Activated CD8-positive, alpha-beta T cell treated with anti-CD3 and anti-CD28 coated beads, Interleukin-2, amount 10 ng/mL, durations not matched to agents 7 days and 5 days (primary cell): ENCODE results near the gene FN3KRP. TPM values are rescaled to one million over a fixed set of nuclear protein-coding genes. Genes with fewer than 3 reads are reported as not detected.

Experiments used
- ATAC-seq: fragments of 150-1000 bp; cut with Tn5 transposase; one replicate; pipeline ENCODE4 v1.10.0; 2021; ENCODE audit warnings: moderate library complexity
- CTCF ChIA-PET: fragments of 350-600 bp; sonication (Branson Sonifier 250); formaldehyde crosslinking; loops from one replicate; lab custom pipeline; 2021; ENCODE audit warnings: antibody characterized with exemption; lab: Charles Lee
- POLR2A ChIA-PET: fragments of 350-600 bp; sonication (Branson Sonifier 250); formaldehyde crosslinking; loops from one replicate; lab custom pipeline; 2021; ENCODE audit warnings: antibody characterized with exemption; lab: Charles Lee
- DNase-seq: peaks from one replicate; pipeline ENCODE4 v3.0.0-alpha.2; 2020
- H3K27ac Mint-ChIP-seq: one replicate; pipeline ENCODE4 v1.8.0; 2021; ENCODE audit warnings: mild to moderate bottlenecking, mixed read lengths
- H3K27me3 Mint-ChIP-seq: one replicate; pipeline ENCODE4 v1.8.0; 2021; ENCODE audit warnings: low read depth, mixed read lengths
- H3K36me3 Mint-ChIP-seq: one replicate; pipeline ENCODE4 v1.8.0; 2021; ENCODE audit warnings: low read depth, mixed read lengths
- H3K4me1 Mint-ChIP-seq: one replicate; pipeline ENCODE4 v1.8.0; 2021; ENCODE audit warnings: low read depth, mixed read lengths
- H3K4me3 Mint-ChIP-seq: one replicate; pipeline ENCODE4 v1.8.0; 2021; ENCODE audit warnings: mild to moderate bottlenecking, mixed read lengths
- H3K9me3 Mint-ChIP-seq: one replicate; pipeline ENCODE4 v1.8.0; 2022; ENCODE audit warnings: mixed read lengths; ENCODE audit not compliant: insufficient read depth
- total RNA-seq, 2 experiments: library from RNA; stranded (reverse); gene quantifications; one replicate each; pipeline ENCODE4 v1.2.3, GENCODE V29; 2021

The FN3KRP gene
- total RNA-seq, 2 experiments from 2014 or later: 41.8 to 43.8 TPM

GRCh38 chr17:82702231-82702927 lies 14.1 kb upstream of the FN3KRP start:
- Mint-ChIP-seq H3K4me1 (peaks cover 5% of the 10 kb centered on the region), H3K36me3 (no peaks in the 10 kb centered on the region), H3K4me3 (no peak overlapping the region), H3K27me3 (peaks cover 2% of the 10 kb centered on the region), H3K9me3 (no peaks in the 10 kb centered on the region), H3K27ac (no peak overlapping the region)
- ChIA-PET CTCF (no interaction called here), POLR2A (no interaction called here)
- no peak for DNase-seq
- no peak for ATAC-seq

- ATAC-seq (no peak), DNase-seq (no peak)
- Mint-ChIP-seq H3K27me3 (peaks cover 2% of the 10 kb centered on the region), H3K36me3 (no peaks in the 10 kb centered on the region), H3K4me1 (peaks cover 5% of the 10 kb centered on the region), H3K9me3 (no peaks in the 10 kb centered on the region), H3K4me3 (no peak overlapping the region), H3K27ac (no peak overlapping the region)
- ChIA-PET POLR2A (no interaction called here), CTCF (no interaction called here)
Observed at GRCh38 chr17:82703036-82703745, 13.3 kb upstream of the FN3KRP start.

- no peak overlapping the region for H3K4me3 Mint-ChIP-seq
- ChIA-PET CTCF (no interaction called here), POLR2A (no interaction called here)
- H3K27ac Mint-ChIP-seq: no peak overlapping the region
- no peaks in the 10 kb centered on the region for H3K36me3 Mint-ChIP-seq
- H3K4me1 Mint-ChIP-seq: peaks cover 4% of the 10 kb centered on the region
- peaks cover under 1% of the 10 kb centered on the region for H3K27me3 Mint-ChIP-seq
- ATAC-seq: no peak
- DNase-seq: no peak
- no peaks in the 10 kb centered on the region for H3K9me3 Mint-ChIP-seq
Observed at GRCh38 chr17:82703935-82704865, 12.3 kb upstream of the FN3KRP start.

- no peak for ATAC-seq
- ChIA-PET POLR2A (no interaction called here), CTCF (no interaction called here)
- H3K27ac Mint-ChIP-seq: no peak overlapping the region
- H3K36me3 Mint-ChIP-seq: no peaks in the 10 kb centered on the region
- no peak overlapping the region for H3K4me3 Mint-ChIP-seq
- H3K4me1 Mint-ChIP-seq: no peaks in the 10 kb centered on the region
- DNase-seq: no peak
- no peaks in the 10 kb centered on the region for H3K9me3 Mint-ChIP-seq
- H3K27me3 Mint-ChIP-seq: no peaks in the 10 kb centered on the region
Observed at GRCh38 chr17:82704886-82705285, 11.6 kb upstream of the FN3KRP start.

- no peaks in the 10 kb centered on the region for H3K36me3 Mint-ChIP-seq
- no peak overlapping the region for H3K4me3 Mint-ChIP-seq
- H3K27ac Mint-ChIP-seq: no peak overlapping the region
- DNase-seq: no peak
- CTCF ChIA-PET: no interaction called here
- no peaks in the 10 kb centered on the region for H3K9me3 Mint-ChIP-seq
- no peak for ATAC-seq
- H3K4me1 Mint-ChIP-seq: no peaks in the 10 kb centered on the region
- H3K27me3 Mint-ChIP-seq: no peaks in the 10 kb centered on the region
- POLR2A ChIA-PET: no interaction called here
Observed at GRCh38 chr17:82705756-82706155, 10.8 kb upstream of the FN3KRP start.

GRCh38 chr17:82709024-82709675 lies 7.4 kb upstream of the FN3KRP start:
- no peaks in the 10 kb centered on the region for H3K36me3 Mint-ChIP-seq
- ChIA-PET POLR2A (no interaction called here), CTCF (no interaction called here)
- no peaks in the 10 kb centered on the region for H3K27me3 Mint-ChIP-seq
- peaks cover 2% of the 10 kb centered on the region for H3K4me1 Mint-ChIP-seq
- H3K4me3 Mint-ChIP-seq: no peak overlapping the region
- DNase-seq (no peak), ATAC-seq (no peak)
- H3K27ac Mint-ChIP-seq: no peak overlapping the region
- no peaks in the 10 kb centered on the region for H3K9me3 Mint-ChIP-seq

GRCh38 chr17:82709676-82710498 lies 6.6 kb upstream of the FN3KRP start:
- DNase-seq (no peak), ATAC-seq (no peak)
- no peaks in the 10 kb centered on the region for H3K36me3 Mint-ChIP-seq
- H3K4me1 Mint-ChIP-seq: peaks cover 2% of the 10 kb centered on the region
- no peak overlapping the region for H3K27ac Mint-ChIP-seq
- H3K27me3 Mint-ChIP-seq: no peaks in the 10 kb centered on the region
- CTCF ChIA-PET: no interaction called here
- no peak overlapping the region for H3K4me3 Mint-ChIP-seq
- POLR2A ChIA-PET: no interaction called here
- no peaks in the 10 kb centered on the region for H3K9me3 Mint-ChIP-seq

- Mint-ChIP-seq H3K4me1 (peaks cover 2% of the 10 kb centered on the region), H3K9me3 (no peaks in the 10 kb centered on the region), H3K27ac (no peak overlapping the region), H3K4me3 (no peak overlapping the region), H3K27me3 (no peaks in the 10 kb centered on the region), H3K36me3 (no peaks in the 10 kb centered on the region)
- ChIA-PET CTCF (no interaction called here), POLR2A (no interaction called here)
- DNase-seq (no peak), ATAC-seq (no peak)
Observed at GRCh38 chr17:82710499-82711232, 5.8 kb upstream of the FN3KRP start.

GRCh38 chr17:82713071-82713723 lies 3.3 kb upstream of the FN3KRP start:
- Mint-ChIP-seq H3K4me3 (no peak overlapping the region), H3K36me3 (peaks cover 6% of the 10 kb centered on the region), H3K27ac (no peak overlapping the region), H3K4me1 (peaks cover 20% of the 10 kb centered on the region), H3K27me3 (no peaks in the 10 kb centered on the region), H3K9me3 (no peaks in the 10 kb centered on the region)
- no peak for DNase-seq
- CTCF ChIA-PET: no interaction called here
- no peak for ATAC-seq
- POLR2A ChIA-PET: interaction anchor here (1.3 kb wide), 1 partner anchor 44 kb away, joined by 3 read pairs; no protein-coding TSS in a partner anchor

GRCh38 chr17:82718986-82719685 lies 2.6 kb downstream of the FN3KRP start:
- Mint-ChIP-seq H3K27me3 (no peaks in the 10 kb centered on the region), H3K4me3 (no peak overlapping the region), H3K9me3 (no peaks in the 10 kb centered on the region), H3K4me1 (peaks cover 24% of the 10 kb centered on the region), H3K36me3 (peaks cover 35% of the 10 kb centered on the region), H3K27ac (no peak overlapping the region)
- ChIA-PET CTCF (interaction anchor here (1.7 kb wide), 1 partner anchor 10 kb away, joined by 4 read pairs; no protein-coding TSS in a partner anchor), POLR2A (no interaction called here)
- ATAC-seq (no peak), DNase-seq (no peak)
